Neural crest cell (in vitro differentiated cells): ENCODE data around the gene PTPN5. TPM values are rescaled to one million over a fixed set of nuclear protein-coding genes. Genes with fewer than 3 reads are reported as not detected.

Experiments
- DNase-seq: peaks from one replicate; pipeline ENCODE4 v3.0.0; 2021; ENCODE audit warnings: low read depth, mixed read lengths, low spot score
- H3K27ac Mint-ChIP-seq: one replicate; pipeline ENCODE4 v1.8.0; 2021; ENCODE audit warnings: mild to moderate bottlenecking, mixed read lengths; ENCODE audit not compliant: unreplicated experiment
- H3K27me3 Mint-ChIP-seq: 2 replicates; pipeline ENCODE4 v1.8.0; 2021; ENCODE audit warnings: low read depth, mild to moderate bottlenecking, mixed read lengths
- H3K36me3 Mint-ChIP-seq: 2 replicates; pipeline ENCODE4 v1.8.0; 2021; ENCODE audit warnings: low read depth, mild to moderate bottlenecking, mixed read lengths
- H3K4me1 Mint-ChIP-seq: 2 replicates; pipeline ENCODE4 v1.8.0; 2021; ENCODE audit warnings: mixed read lengths
- H3K4me3 Mint-ChIP-seq: one replicate; pipeline ENCODE4 v1.8.0; 2021; ENCODE audit warnings: mild to moderate bottlenecking, mixed read lengths
- H3K9me3 Mint-ChIP-seq: 2 replicates; pipeline ENCODE4 v1.8.0; 2021; ENCODE audit warnings: mixed read lengths
- CTCF ChIP-seq: fragments of 200-600 bp; sonication (generic); conservative IDR thresholded peaks from 2 replicates; pipeline ENCODE4 v1.5.0; 2021; ENCODE audit warnings: antibody characterized with exemption, mild to moderate bottlenecking
- total RNA-seq: library from RNA; stranded (reverse); gene quantifications from 2 replicates; pipeline ENCODE4 v1.2.1, GENCODE V29; 2021

The PTPN5 gene
- total RNA-seq, 1 donor from 2014 or later, result 6.1 TPM

DNA sequence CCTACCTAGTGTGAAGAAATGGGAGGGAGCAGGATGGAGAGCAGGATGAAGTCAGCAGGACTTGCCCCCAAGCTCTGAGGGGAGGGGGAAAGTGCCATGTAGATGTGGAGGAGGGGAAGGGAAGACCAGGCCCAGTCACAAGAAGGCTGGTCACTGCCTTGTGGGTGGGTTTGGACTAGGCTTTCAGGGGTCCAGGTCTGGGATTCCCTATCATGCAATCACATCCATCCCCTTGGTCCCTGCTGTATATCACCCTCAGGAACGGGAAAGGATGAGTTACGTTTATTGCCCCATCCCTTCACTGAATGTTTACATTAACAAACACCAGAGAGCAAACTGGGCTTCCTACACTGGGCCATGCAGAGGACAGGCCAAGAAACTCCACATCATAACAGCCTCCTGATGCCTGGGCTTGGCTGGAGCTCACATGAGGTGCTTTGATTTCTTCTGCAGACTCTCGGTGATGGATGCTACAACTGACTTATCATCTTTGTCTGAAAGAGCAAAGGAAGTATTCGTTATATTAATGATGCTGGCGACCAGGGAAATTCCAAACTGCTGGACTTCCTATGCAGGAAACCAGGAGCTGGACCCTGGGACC, 87.5 kb downstream of the PTPN5 start:
- Mint-ChIP-seq H3K4me1 (peaks cover 17% of the 10 kb centered on the region), H3K4me3 (peak overlapping the region; percentile 56), H3K36me3 (no peaks in the 10 kb centered on the region), H3K27me3 (peaks cover 70% of the 10 kb centered on the region), H3K27ac (no peak overlapping the region), H3K9me3 (no peaks in the 10 kb centered on the region)
- no peak for TF ChIP-seq CTCF
- no peak for DNase-seq

- no peak overlapping the region for H3K27ac Mint-ChIP-seq
- TF ChIP-seq CTCF, result no peak
- H3K27me3 Mint-ChIP-seq, result peaks cover 63% of the 10 kb centered on the region
- H3K9me3 Mint-ChIP-seq, result no peaks in the 10 kb centered on the region
- H3K4me1 Mint-ChIP-seq, result peaks cover 20% of the 10 kb centered on the region
- DNase-seq, result no peak
- H3K36me3 Mint-ChIP-seq, result no peaks in the 10 kb centered on the region
- peak overlapping the region; percentile 17 for H3K4me3 Mint-ChIP-seq
These were observed 88.4 kb downstream of the PTPN5 start for GRCh38 chr11:18703001-18703763.

- H3K4me3 Mint-ChIP-seq, result peak overlapping the region; percentile 69
- no peaks in the 10 kb centered on the region for H3K9me3 Mint-ChIP-seq
- H3K4me1 Mint-ChIP-seq, result peaks cover 21% of the 10 kb centered on the region
- peaks cover 63% of the 10 kb centered on the region for H3K27me3 Mint-ChIP-seq
- DNase-seq, result no peak
- H3K27ac Mint-ChIP-seq, result no peak overlapping the region
- no peak for TF ChIP-seq CTCF
- no peaks in the 10 kb centered on the region for H3K36me3 Mint-ChIP-seq
These were observed 89.9 kb downstream of the PTPN5 start for GRCh38 chr11:18701614-18702216.

DNA sequence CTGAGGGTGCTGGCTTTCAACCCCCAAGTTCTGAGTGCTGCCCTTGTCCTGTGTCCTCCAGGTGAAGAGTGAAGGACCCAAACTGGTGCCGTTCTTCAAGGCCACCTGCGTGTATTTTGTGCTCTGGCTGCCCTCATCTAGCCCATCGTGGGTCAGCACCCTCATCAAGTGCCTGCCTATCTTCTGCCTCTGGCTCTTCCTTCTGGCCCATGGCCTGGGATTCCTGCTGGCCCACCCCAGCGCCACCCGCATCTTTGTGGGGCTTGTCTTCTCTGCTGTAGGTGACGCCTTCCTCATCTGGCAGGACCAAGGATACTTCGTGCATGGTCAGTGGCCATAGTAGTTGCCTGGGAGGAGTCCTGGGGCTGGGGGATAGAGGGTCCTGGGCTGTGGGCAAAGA, 90.7 kb downstream of the PTPN5 start:
- H3K4me1 Mint-ChIP-seq, result peaks cover 16% of the 10 kb centered on the region
- no peak for DNase-seq
- H3K36me3 Mint-ChIP-seq, result no peaks in the 10 kb centered on the region
- peak overlapping the region; percentile 68 for H3K4me3 Mint-ChIP-seq
- H3K27ac Mint-ChIP-seq, result no peak overlapping the region
- TF ChIP-seq CTCF, result no peak
- H3K9me3 Mint-ChIP-seq, result no peaks in the 10 kb centered on the region
- H3K27me3 Mint-ChIP-seq, result peaks cover 63% of the 10 kb centered on the region

- Mint-ChIP-seq H3K27me3 (peaks cover 63% of the 10 kb centered on the region), H3K9me3 (no peaks in the 10 kb centered on the region)
These were observed 91.2 kb downstream of the PTPN5 start for GRCh38 chr11:18700375-18700774.

More at GRCh38 chr11:18700375-18700774, 91.2 kb downstream of the PTPN5 start:
- Mint-ChIP-seq H3K27ac (no peak overlapping the region), H3K36me3 (no peaks in the 10 kb centered on the region), H3K4me3 (peak overlapping the region; percentile 89), H3K4me1 (peaks cover 16% of the 10 kb centered on the region)
- no peak for DNase-seq
- TF ChIP-seq CTCF, result no peak
